HL-60/S4 treated with phorbol 12-myristate 13-acetate at 8.2 ng/mL for 4 days and 3 days (cell line): Measurements from ENCODE around the gene UTS2R.

ENCODE experiments used
- in situ Hi-C: fragments of 300-500 bp; cut with MboI; formaldehyde crosslinking; loops from 2 replicates; pipeline ENCODE4 v1.15.0; 2022; ENCODE audit warnings: low sequenced_read_pairs

UTS2R gene

DNA sequence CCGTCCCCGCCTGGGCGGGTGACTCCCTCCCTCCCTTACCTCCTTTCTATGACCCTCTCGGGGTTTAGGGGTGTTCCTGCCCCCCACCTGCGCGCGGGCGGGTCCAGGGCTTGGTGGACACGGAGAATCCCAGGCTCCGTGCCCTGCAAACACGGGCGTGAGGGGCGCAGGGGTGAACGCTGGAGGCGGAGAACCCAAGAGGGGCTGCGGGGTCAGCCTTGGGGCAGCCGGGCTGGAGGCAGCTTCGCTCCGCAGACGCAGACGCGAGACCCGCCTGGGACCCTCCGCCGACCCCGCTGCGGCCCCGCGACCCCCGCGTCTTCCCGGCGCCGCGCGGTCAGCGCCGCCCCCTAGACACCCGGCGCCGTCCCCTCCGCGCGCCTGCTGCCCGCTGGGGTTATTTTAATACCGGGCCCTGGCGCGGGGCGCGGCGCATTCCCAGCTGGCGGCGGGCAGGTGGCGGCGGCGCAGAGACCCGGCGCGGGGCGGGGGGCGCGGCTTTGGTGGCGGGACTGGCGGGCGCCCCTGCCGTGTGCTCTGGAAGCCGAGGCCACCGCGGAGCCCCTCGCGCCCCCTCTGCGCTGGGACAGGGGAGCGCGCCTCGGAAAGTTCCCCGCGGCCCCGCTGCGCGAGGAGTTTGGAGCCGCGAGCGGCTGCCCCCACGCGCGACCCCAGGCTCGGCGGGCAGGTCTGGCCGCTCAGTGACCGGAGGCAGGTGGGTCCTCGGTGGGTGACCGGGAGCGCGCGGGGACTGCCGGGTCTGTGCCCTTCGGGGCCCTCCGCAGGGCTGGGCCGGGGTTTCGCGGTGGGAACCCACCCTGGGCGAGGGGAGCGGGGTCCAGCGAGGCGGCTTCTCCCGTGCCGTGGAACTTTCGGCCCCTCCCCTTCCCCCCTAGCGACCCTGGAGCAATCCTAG lies at the start of gene UTS2R:
Gene UTS2R, plus strand, starts transcription at position 433 of the 916 bp plus-strand sequence. CDS start 2,560 bp downstream, outside the sequence.
- in situ Hi-C loops: no loop called here

DNA sequence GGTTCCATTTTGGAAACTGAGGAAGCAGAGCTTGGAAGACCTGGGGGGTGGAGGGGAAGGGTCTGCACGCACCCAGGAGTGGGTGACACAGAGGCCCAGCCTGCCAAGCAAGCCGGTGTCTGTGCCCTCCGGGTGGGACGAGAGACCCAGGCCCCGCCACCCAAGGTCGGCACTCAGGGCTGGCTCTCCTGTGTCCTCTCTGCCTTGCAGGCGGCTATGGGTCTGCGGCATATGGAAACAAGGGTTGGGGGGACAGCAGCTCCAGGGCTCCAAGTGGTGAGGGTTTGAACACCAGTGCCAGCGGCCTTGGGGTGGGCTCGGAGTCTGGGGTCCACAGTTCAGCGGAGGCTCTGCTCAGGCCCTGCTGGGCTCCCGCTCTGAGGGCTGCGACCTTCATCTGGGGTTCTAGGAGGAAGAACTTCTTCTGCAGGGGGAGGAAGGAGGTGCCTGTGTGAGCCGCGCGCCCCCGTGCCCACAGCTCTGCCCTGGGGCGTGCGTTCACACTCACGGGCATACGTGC lies 49.6 kb upstream of the UTS2R start:
- in situ Hi-C loops: no loop called here

DNA sequence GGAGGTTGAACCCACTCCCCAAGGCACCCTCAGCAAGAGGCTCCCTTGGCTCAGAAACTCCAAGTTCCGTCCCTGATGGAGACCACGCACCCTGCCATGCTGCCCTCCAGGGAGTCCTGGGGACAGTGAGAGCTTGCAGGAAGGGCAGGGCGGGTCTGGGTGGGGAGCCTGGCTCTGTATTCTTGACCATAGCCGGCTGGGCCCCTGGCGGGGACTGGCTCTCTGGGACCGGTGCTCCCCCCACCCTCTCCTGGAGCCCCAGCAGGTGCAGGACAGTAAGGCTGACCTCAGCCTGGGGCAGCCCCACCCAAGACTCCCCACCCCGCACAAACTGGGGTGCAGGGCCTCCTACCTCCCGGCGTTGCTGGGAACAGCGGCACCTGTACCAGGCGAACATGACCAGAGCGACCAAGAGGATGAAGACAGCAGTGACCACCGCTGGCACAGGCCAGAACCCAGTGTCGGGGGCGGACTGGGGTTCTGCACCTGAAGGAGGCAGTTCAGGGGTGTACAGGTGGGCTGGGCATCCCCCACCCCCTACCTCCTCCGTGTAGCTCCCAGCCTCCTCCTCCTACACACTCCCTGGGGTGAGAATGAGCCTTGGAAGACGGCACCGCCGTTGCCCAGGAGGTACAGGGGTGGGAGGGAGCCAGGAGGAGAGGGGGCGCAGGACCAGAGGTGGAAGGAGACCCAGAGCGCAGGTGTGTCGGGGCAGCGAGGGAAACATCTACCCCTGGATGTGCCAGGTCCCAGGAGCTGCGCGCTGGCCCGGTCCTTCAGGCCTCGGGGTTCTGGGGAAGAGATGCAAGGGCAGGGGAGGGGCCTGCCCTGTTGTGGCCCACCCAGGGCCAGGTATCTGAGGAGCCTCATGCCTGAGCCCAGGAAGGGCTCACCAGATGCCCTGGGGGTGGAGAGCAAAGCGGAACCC lies 48.8 kb upstream of the UTS2R start:
- in situ Hi-C loops: no loop called here

GRCh38 chr17:82323514-82324234 lies 47.9 kb upstream of the UTS2R start:
- in situ Hi-C loops: no loop called here

DNA sequence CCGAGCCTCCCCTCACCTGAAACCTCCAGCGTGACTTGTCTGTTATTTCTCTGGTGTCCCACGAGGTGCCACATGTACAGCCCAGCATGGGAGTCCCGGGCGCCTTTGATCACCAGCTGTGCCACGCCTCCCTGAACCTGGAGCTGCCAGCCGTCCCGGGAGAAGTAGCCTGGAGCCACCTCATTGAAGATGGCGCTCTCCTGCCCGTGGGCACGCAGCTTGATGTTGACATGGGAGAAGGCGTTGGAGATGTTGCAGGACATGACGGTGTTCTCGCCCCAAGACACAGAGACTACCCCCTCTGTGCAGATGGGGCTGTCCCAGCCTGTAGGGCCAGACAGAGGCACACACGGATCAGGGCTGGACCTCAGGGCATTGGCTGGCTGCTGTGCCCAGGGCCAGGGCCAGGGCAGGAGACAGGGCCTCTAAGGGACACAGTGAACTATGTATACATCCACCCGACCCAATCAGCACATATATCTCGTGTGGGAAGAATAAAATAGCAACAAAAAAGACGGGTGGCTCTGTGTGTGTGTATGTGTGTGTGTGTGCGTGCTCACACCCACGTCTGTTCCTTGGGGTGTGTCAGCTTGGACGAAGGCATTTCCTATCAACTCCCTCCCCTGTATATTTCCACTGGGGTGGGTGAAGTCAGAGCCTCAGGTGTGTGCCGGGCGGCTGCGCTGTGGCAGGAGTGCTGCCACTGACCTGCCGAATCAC lies 46.8 kb upstream of the UTS2R start:
- in situ Hi-C loops: no loop called here

GRCh38 chr17:82325286-82326180 lies 46.0 kb upstream of the UTS2R start:
- in situ Hi-C loops: no loop called here

- in situ Hi-C loops: no loop called here
These were observed 44.3 kb upstream of the UTS2R start for GRCh38 chr17:82327289-82327688.

- in situ Hi-C loops: no loop called here
These were observed 43.8 kb upstream of the UTS2R start for GRCh38 chr17:82327757-82328140.

- in situ Hi-C loops: no loop called here
These were observed 43.2 kb upstream of the UTS2R start for GRCh38 chr17:82328141-82328993.

DNA sequence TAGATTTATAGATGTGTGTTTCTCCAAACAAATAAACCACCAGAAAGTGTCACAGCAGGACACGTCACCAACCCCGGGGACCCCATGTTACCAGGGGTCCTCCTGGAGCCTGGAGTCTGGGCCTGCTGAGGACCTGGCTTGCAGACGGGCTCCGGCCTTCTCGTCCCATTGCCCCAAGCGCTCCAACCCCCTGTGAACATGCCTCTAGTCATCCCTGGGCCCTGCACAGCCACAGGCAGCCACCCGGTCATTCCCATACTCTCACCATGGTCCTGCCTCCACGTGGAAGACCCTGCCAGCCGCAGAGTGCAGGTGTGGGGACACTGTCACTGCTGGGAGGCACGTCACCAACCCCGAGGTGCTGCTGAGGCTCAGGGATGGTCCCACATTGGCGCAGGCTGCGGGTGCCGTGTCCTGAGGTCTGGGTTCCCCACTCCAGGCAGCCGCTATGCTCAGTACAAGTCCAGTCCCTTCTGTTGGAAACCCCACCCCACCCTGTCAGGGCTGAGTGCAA lies 42.5 kb upstream of the UTS2R start:
- in situ Hi-C loops: no loop called here

DNA sequence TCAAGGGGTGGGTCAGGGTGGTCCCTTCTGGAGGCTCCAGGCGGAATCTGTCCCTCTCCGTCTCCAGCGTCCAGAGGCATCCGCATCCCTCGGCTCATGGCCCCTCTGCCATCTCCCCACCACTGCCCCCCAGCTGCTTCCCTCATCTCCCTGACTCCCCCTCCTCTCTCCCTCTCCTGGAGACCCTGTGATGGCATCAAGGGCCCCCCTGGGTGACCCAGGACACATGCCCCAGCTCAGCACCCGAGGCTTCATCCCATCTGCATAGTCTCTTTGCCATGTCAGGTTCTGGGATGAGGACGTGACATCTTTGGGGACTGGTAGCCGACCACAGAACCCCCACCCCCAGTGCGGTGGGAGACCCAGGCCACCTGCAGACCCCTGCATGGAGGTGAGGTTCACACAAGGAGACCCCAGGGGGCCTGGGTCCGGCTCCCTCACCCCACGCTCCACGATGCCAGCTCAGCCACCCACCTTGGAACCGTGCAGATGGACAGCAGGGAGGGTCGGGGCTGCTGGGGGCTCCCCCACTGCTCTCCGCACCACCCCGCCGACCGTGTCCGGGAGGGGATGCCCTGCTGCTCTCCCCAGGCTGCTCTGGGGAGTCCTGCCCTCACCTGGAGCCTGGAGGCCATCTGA lies 41.8 kb upstream of the UTS2R start:
- in situ Hi-C loops: no loop called here

DNA sequence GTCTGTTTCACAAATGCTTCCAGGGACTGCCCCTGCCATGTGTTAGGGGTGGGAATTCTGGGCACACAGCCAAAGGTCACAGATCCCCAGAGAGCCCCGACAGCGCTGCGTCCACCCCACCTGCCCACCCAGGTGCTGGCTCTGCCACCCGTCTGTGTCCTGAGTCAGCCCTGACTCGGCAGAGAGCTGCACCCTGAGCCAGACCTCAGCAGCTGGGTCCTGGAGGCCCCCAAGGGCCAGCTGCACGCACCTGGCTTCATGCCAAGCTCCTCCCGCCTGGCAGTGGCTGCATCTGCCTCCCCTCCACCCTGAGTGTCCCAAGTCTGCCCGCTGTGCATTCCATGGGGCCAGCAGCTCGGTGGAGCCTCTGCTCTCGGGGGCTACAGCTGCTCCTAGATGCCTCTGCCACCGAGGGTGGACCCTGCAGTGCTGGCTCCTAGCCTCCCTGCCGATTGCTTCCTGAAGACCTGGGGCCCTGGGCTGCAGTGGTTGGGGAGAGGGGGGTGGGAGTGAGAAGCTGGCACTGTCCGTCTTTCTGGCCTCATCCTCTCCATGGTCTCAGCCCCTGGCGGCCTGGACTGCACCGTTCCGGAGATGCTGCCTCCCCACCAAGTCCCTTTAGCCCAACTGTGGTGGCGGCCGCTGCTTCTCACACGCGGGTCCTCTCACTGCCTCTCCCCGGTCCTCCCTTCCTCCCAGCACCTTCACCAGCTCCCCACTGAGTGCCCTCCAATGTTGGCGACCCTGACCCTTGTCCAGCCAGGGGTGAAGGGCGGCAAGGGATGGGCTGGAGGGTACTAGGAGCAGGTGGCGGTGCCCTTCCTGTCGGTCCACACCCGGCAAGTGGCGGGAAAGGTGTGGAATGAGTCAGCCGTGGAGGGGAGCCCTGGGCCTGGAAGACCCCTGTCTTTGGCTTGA lies 41.0 kb upstream of the UTS2R start:
- in situ Hi-C loops: no loop called here

GRCh38 chr17:82331345-82331939 lies 40.1 kb upstream of the UTS2R start:
- in situ Hi-C loops: no loop called here

GRCh38 chr17:82332669-82333278 lies 38.8 kb upstream of the UTS2R start:
- in situ Hi-C loops: no loop called here

DNA sequence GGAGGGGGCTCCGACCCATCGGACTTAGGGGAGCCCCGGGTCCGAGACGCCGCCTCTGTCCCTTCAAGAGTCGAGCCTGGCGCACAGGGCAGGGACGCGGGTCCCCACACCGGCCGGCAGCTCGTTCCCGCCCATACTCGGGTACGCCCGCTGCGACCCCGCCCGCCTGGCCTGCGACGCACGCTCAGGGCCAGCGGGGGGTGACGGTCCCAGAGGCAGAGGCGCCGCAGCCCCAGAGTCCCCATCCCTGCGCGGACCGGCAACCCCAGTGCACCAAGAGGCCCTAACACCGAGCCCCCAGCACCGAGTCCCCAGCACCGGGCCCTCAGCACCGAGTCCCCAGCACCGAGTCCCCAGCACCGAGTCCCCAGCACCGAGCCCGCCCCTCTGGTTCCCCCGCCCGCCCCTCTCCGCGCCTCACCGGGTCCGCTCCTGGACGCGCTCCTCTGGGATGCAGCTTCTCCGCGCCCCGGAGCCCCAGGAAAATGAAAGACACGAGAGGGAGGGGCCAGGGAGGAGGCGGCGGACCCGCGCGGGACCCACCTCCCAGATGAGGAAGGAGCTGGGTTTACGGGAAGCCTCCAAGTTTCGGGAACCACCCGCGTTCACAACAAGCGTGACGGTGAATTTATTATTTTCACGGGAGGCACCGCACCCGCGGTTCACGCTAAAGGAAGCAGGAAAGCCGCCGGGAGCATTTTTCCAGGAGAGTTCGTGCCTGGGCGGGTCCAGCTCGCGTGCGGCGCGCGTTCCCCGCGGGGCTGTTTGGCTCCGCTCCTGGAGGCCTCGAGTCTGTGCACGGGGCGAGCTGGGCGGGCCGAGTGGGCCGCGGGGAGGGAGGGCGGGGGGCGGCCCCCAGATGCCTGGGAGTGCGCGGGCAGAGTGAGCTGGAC lies 38.0 kb upstream of the UTS2R start, which contains the start of gene SECTM1:
Gene SECTM1, minus strand, starts transcription at position 488 of the 893 bp plus-strand sequence. CDS start 6,526 bp downstream, outside the sequence.
- in situ Hi-C loops: no loop called here
